ENCODE measurements around the gene EMP3. TPM values are rescaled to one million over a fixed set of nuclear protein-coding genes. Genes with fewer than 3 reads are reported as not detected.

EMP3 gene
- total and polyA plus RNA-seq, 9 of the 15 experiments (the other 6 are each of a cell fraction or from before 2014, with no cell fraction given) = 123 to 386 (median 296) TPM

- Histone ChIP-seq H3K4me3 (no peak overlapping the region), H3K27me3 (ENCODE audit: control insufficient read depth in 2 of 2, insufficient read depth in 2 of 2, low read length in 2 of 2) (no peaks in the 10 kb centered on the region), H3K79me2 (ENCODE audit: control insufficient read depth, insufficient read depth, low read length) (no peaks in the 10 kb centered on the region), H3K9ac (ENCODE audit: insufficient read depth in 1 of 2, low read depth in 2 of 2, low read length in 2 of 2) (peak overlapping the region in 1 of 2 experiments; percentile 24; a peak in 1 of 4 replicates), H3K27ac (ENCODE audit: extremely low read depth, low read depth, low read length) (no peak overlapping the region), H2AFZ (ENCODE audit: low read depth, low read length) (no peak overlapping the region), H3K9me3 (replicated peaks; ENCODE audit: control insufficient read depth, insufficient read depth, low read depth, low read length) (no peaks in the 10 kb centered on the region), H3K36me3 (ENCODE audit: control insufficient read depth, insufficient read depth, low read length) (peaks cover 4% of the 10 kb centered on the region; the same call in 2 of the 3 replicates), H3K9me1 (ENCODE audit: control insufficient read depth, insufficient read depth, low read length) (no peaks in the 10 kb centered on the region), H4K20me1 (replicated peaks; ENCODE audit: control insufficient read depth, insufficient read depth, low read length) (no peaks in the 10 kb centered on the region), H3K4me1 (replicated peaks in 1 of 2; ENCODE audit: control insufficient read depth in 2 of 2, insufficient read depth in 2 of 2, low read length in 2 of 2) (peaks cover 5 to 33% of the 10 kb centered on the region in 2 experiments; a peak in 4 of 5 replicates), H3K4me2 (ENCODE audit: insufficient read depth, low read length) (no peak overlapping the region)
- intact Hi-C loops (cut with micrococcal nuclease) = no loop called here
- DNase-seq (ENCODE audit: extremely low read depth in 1 of 4, low spot score in 3 of 4) (peak in 3 of 4 experiments; percentile 4 to 14 (median 11)), ATAC-seq (no peak), FAIRE-seq (no peak)
- no TSS peak for BruUV-seq (replicated peaks)
- ChIA-PET POLR2A (interaction anchor here (1.0 kb wide), 1 partner anchor 10 kb away, joined by 3 read pairs; no protein-coding TSS in a partner anchor), CTCF (ENCODE audit: low intra/inter-chr PET ratio) (no interaction called here)
- TF ChIP-seq BCOR (IDR thresholded peaks at IDR 0.05) (peak; percentile 67), RBM25 (IDR thresholded peaks at IDR 0.05; ENCODE audit: low read depth, low read length, severe bottlenecking) (peak; percentile 36), FOXM1 (IDR thresholded peaks at IDR 0.05; ENCODE audit: low read depth) (no peak), FOXM1 (CRISPR knock-in tag; IDR thresholded peaks at IDR 0.05; ENCODE audit: low read depth) (no peak)
- in situ Hi-C loops (cut with MboI) = no loop called here
- WGBS (ENCODE audit: insufficient coverage, low coverage, missing lambda C conversion rate) = 78% methylated on average over 18 of the region's 23 CpGs
These were observed 17.6 kb downstream of the EMP3 start for GRCh38 chr19:48342841-48343540.

GRCh38 chr19:48344892-48345291 is 19.5 kb downstream of the EMP3 start:
- Histone ChIP-seq H3K9me1 (ENCODE audit: control insufficient read depth, insufficient read depth, low read length) (no peaks in the 10 kb centered on the region), H3K4me3 (no peak overlapping the region), H3K4me1 (replicated peaks in 1 of 2; ENCODE audit: control insufficient read depth in 2 of 2, insufficient read depth in 2 of 2, low read length in 2 of 2) (peaks cover 0 to 14% of the 10 kb centered on the region in 2 experiments; a peak in 3 of 5 replicates), H3K9me3 (replicated peaks; ENCODE audit: control insufficient read depth, insufficient read depth, low read depth, low read length) (no peaks in the 10 kb centered on the region), H3K79me2 (ENCODE audit: control insufficient read depth, insufficient read depth, low read length) (no peaks in the 10 kb centered on the region), H4K20me1 (replicated peaks; ENCODE audit: control insufficient read depth, insufficient read depth, low read length) (no peaks in the 10 kb centered on the region), H3K36me3 (ENCODE audit: control insufficient read depth, insufficient read depth, low read length) (peaks cover 4% of the 10 kb centered on the region; the same call in 2 of the 3 replicates), H3K9ac (ENCODE audit: insufficient read depth in 1 of 2, low read depth in 2 of 2, low read length in 2 of 2) (no peak overlapping the region; a peak in 1 of 4 replicates), H3K27me3 (ENCODE audit: control insufficient read depth in 2 of 2, insufficient read depth in 2 of 2, low read length in 2 of 2) (no peaks in the 10 kb centered on the region), H3K4me2 (ENCODE audit: insufficient read depth, low read length) (no peak overlapping the region), H3K27ac (ENCODE audit: extremely low read depth, low read depth, low read length) (no peak overlapping the region), H2AFZ (ENCODE audit: low read depth, low read length) (peak overlapping the region; percentile 22; the same call in 1 of the 2 replicates)
- DNase-seq (ENCODE audit: extremely low read depth in 1 of 4, low spot score in 3 of 4) = peak; percentile 38 to 63 (median 54)
- 79% methylated on average over 6 of the region's 6 CpGs for WGBS (ENCODE audit: insufficient coverage, low coverage, missing lambda C conversion rate)
- peak; percentile 75 for FAIRE-seq
- ChIA-PET CTCF (ENCODE audit: low intra/inter-chr PET ratio) (no interaction called here), POLR2A (no interaction called here)
- in situ Hi-C loops (cut with MboI) = loop anchor here (5.0 kb wide), 1 partner anchor 43 kb away; no protein-coding TSS in a partner anchor
- BruUV-seq (replicated peaks) = no TSS peak
- ATAC-seq = peak; percentile 99
- intact Hi-C loops (cut with micrococcal nuclease) = no loop called here
- peak; percentile 76; the same call in 1 of the 2 replicates for TF ChIP-seq ZBTB33 (CRISPR knock-in tag; IDR thresholded peaks at IDR 0.05)
- no peak for TF ChIP-seq MLLT1 (IDR thresholded peaks at IDR 0.05)
- peak; percentile 89 for TF ChIP-seq HCFC1 (IDR thresholded peaks at IDR 0.05; ENCODE audit: low read depth, low read length)
- no peak for TF ChIP-seq ZNF507 (tag; conservative IDR thresholded peaks at IDR 0.05)
- TF ChIP-seq KDM2B (CRISPR knock-in tag; IDR thresholded peaks at IDR 0.05) = no peak
- TF ChIP-seq KLF13 (tag; IDR thresholded peaks at IDR 0.05; ENCODE audit: borderline replicate concordance, low read depth) = no peak
- no peak for TF ChIP-seq BHLHE40 (IDR thresholded peaks at IDR 0.05; ENCODE audit: low read length)
- TF ChIP-seq ZNF282 (CRISPR knock-in tag; IDR thresholded peaks at IDR 0.05) = no peak

Data from K562 (cell line).